Measurements from ENCODE around the gene MS4A6A. TPM values are rescaled to one million over a fixed set of nuclear protein-coding genes. Genes with fewer than 3 reads are reported as not detected.

MS4A6A gene
- total and polyA plus RNA-seq, 2 donors (not counting 1 experiment from before 2014, with no cell fraction given): not detected

DNA sequence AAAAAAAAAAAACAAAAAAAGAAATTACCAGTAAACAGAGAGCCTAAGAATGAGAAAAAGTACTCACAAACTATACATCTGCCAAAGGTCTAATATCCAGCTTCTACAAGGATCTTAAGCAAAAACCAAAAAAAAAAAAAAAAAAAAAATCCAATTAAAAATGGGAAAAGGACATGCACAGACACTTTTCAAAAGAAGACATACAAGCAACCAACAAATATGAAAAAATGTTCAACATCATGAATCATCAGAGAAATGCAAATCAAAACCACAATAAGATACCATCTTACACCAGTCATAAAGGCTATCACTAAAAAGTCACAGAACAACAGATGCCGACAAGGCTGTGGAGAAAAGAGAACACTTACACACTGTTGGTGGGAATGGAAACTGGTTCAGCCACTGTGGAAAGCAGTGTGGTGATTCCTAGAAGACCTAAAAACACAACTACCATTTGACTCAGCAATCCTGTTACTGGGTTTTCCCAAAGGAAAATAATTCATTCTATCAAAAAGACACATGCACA is 18.3 kb downstream of the MS4A6A start:
- no peak overlapping the region for H3K4me2 ChIP-seq (ENCODE audit: extremely low read depth, insufficient read depth, low read length)
- no peaks in the 10 kb centered on the region for H3K4me1 ChIP-seq (ENCODE audit: control insufficient read depth, extremely low read depth, insufficient read depth, low read length)
- no peaks in the 10 kb centered on the region for H3K27me3 ChIP-seq (ENCODE audit: control insufficient read depth, insufficient read depth, low read length)
- no peak overlapping the region for H3K9ac ChIP-seq (ENCODE audit: insufficient read depth, low read length)
- H3K27ac ChIP-seq (ENCODE audit: insufficient read depth, low read length): no peak overlapping the region
- H3K79me2 ChIP-seq (ENCODE audit: control insufficient read depth, insufficient read depth, low read length): no peaks in the 10 kb centered on the region
- no peaks in the 10 kb centered on the region for H4K20me1 ChIP-seq (ENCODE audit: control insufficient read depth, extremely low read depth, insufficient read depth, low read length)
- no peak overlapping the region for H2AFZ ChIP-seq (ENCODE audit: low read length)
- TF ChIP-seq CTCF (conservative IDR thresholded peaks at IDR 0.05 in 1 of 2, IDR thresholded peaks at IDR 0.05 in 1 of 2; ENCODE audit: low read depth in 1 of 2, low read length in 2 of 2) (no peak), EZH2 (IDR thresholded peaks at IDR 0.05; ENCODE audit: low read length, missing control alignments) (no peak)
- no peak overlapping the region for H3K4me3 ChIP-seq (replicated peaks in 1 of 4; ENCODE audit: control extremely low read depth in 1 of 4, insufficient read depth in 1 of 4, low read depth in 3 of 4, low read length in 4 of 4)
- no peaks in the 10 kb centered on the region for H3K9me3 ChIP-seq (ENCODE audit: control insufficient read depth, insufficient read depth, low read depth, low read length)
- no peaks in the 10 kb centered on the region for H3K36me3 ChIP-seq (ENCODE audit: control insufficient read depth, insufficient read depth, low read length)
- DNase-seq (ENCODE audit: low read depth in 2 of 2): no peak

DNA sequence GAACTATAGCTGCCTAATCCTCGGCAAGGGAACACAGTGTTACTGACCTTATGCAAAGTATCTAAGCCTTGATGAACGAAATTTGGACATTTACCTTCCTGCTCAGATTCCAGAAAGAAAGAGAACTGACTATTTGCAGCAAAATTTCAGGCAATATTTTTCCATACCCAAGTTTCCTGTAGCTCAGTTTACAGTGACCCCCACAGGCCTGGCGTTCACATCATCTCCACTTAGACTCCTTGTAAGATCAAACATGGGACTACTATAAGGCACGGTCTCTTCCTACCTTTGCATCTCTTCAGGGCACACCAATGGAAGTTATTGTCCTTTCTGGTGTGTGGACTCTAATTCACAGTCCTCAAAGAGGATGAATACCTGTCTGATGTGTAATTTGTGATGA is 21.1 kb downstream of the MS4A6A start:
- H3K4me1 ChIP-seq (ENCODE audit: control insufficient read depth, extremely low read depth, insufficient read depth, low read length): no peaks in the 10 kb centered on the region
- no peaks in the 10 kb centered on the region for H3K36me3 ChIP-seq (ENCODE audit: control insufficient read depth, insufficient read depth, low read length)
- H3K27ac ChIP-seq (ENCODE audit: insufficient read depth, low read length): no peak overlapping the region
- H3K4me3 ChIP-seq (replicated peaks in 1 of 4; ENCODE audit: control extremely low read depth in 1 of 4, insufficient read depth in 1 of 4, low read depth in 3 of 4, low read length in 4 of 4): no peak overlapping the region
- no peaks in the 10 kb centered on the region for H3K9me3 ChIP-seq (ENCODE audit: control insufficient read depth, insufficient read depth, low read depth, low read length)
- no peak for DNase-seq (ENCODE audit: low read depth in 2 of 2)
- H3K79me2 ChIP-seq (ENCODE audit: control insufficient read depth, insufficient read depth, low read length): no peaks in the 10 kb centered on the region
- H4K20me1 ChIP-seq (ENCODE audit: control insufficient read depth, extremely low read depth, insufficient read depth, low read length): no peaks in the 10 kb centered on the region
- no peak overlapping the region for H2AFZ ChIP-seq (ENCODE audit: low read length)
- no peak overlapping the region for H3K9ac ChIP-seq (ENCODE audit: insufficient read depth, low read length)
- no peak overlapping the region for H3K4me2 ChIP-seq (ENCODE audit: extremely low read depth, insufficient read depth, low read length)
- TF ChIP-seq EZH2 (IDR thresholded peaks at IDR 0.05; ENCODE audit: low read length, missing control alignments) (no peak), CTCF (conservative IDR thresholded peaks at IDR 0.05 in 1 of 2, IDR thresholded peaks at IDR 0.05 in 1 of 2; ENCODE audit: low read depth in 1 of 2, low read length in 2 of 2) (no peak)
- no peaks in the 10 kb centered on the region for H3K27me3 ChIP-seq (ENCODE audit: control insufficient read depth, insufficient read depth, low read length)

DNA sequence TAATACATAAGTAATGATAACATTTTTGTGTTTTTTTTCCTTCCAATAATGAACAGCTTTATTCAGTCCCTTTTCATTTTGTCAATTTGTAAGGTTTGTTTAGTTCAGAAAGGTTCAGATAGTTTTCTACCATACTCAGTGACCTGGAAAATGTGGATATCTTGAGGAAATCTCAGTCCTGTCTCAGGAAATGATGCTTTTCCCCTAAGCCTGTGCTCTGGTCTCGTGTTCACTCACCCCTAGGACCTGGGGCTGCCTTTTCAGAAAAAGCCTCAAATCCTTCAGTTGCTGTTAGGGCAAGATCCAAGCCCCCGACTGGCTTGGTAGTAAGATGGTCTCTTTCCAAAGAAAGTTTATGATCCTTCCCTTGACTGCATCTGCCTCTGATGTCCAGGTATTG is 21.8 kb downstream of the MS4A6A start:
- H3K79me2 ChIP-seq (ENCODE audit: control insufficient read depth, insufficient read depth, low read length): no peaks in the 10 kb centered on the region
- no peaks in the 10 kb centered on the region for H4K20me1 ChIP-seq (ENCODE audit: control insufficient read depth, extremely low read depth, insufficient read depth, low read length)
- H3K36me3 ChIP-seq (ENCODE audit: control insufficient read depth, insufficient read depth, low read length): no peaks in the 10 kb centered on the region
- H3K4me3 ChIP-seq (replicated peaks in 1 of 4; ENCODE audit: control extremely low read depth in 1 of 4, insufficient read depth in 1 of 4, low read depth in 3 of 4, low read length in 4 of 4): no peak overlapping the region
- no peaks in the 10 kb centered on the region for H3K4me1 ChIP-seq (ENCODE audit: control insufficient read depth, extremely low read depth, insufficient read depth, low read length)
- H3K9me3 ChIP-seq (ENCODE audit: control insufficient read depth, insufficient read depth, low read depth, low read length): no peaks in the 10 kb centered on the region
- H2AFZ ChIP-seq (ENCODE audit: low read length): no peak overlapping the region
- no peak overlapping the region for H3K4me2 ChIP-seq (ENCODE audit: extremely low read depth, insufficient read depth, low read length)
- H3K27ac ChIP-seq (ENCODE audit: insufficient read depth, low read length): no peak overlapping the region
- no peak for DNase-seq (ENCODE audit: low read depth in 2 of 2)
- H3K9ac ChIP-seq (ENCODE audit: insufficient read depth, low read length): no peak overlapping the region
- TF ChIP-seq EZH2 (IDR thresholded peaks at IDR 0.05; ENCODE audit: low read length, missing control alignments) (no peak), CTCF (conservative IDR thresholded peaks at IDR 0.05 in 1 of 2, IDR thresholded peaks at IDR 0.05 in 1 of 2; ENCODE audit: low read depth in 1 of 2, low read length in 2 of 2) (no peak)
- H3K27me3 ChIP-seq (ENCODE audit: control insufficient read depth, insufficient read depth, low read length): no peaks in the 10 kb centered on the region
